Spleen (tissue), 11 donors: ENCODE data around the gene ZBTB26. TPM values are rescaled to one million over a fixed set of nuclear protein-coding genes. Genes with fewer than 3 reads are reported as not detected.
A peak's percentile ranks its signal among the peaks of the same experiment; 100 is the strongest.

Source experiments
- DNase-seq: peaks from one replicate; pipeline ENCODE4 v3.0.0-alpha.2; 2020
- H3K27ac ChIP-seq, 8 donors: fragments of 200-600 bp; sonication (generic) in 7 of 8; 1 replicate in 4 of 8; 2 replicates in 4 of 8; pipeline versions ENCODE4 v1.5.0 to v1.8.0; 2016 to 2021; ENCODE audit warnings: inconsistent platforms in 4 of 8, mild to moderate bottlenecking in 4 of 8, moderate library complexity in 1 of 8
- H3K27me3 ChIP-seq, 7 donors: fragments of 200-600 bp; sonication (generic) in 6 of 7; replicated peaks in 1 of 7; 1 replicate in 4 of 7; 2 replicates in 3 of 7; pipeline versions ENCODE4 v1.5.0 to v1.8.0; 2016 to 2021; ENCODE audit warnings: inconsistent platforms in 3 of 7, mild to moderate bottlenecking in 1 of 7
- H3K36me3 ChIP-seq, 6 donors: fragments of 200-600 bp; sonication (generic) in 5 of 6; 1 replicate in 4 of 6; 2 replicates in 2 of 6; pipeline versions ENCODE4 v1.5.0 to v1.8.0; 2016 to 2021; ENCODE audit warnings: inconsistent platforms in 2 of 6
- H3K4me1 ChIP-seq, 6 donors: fragments of 200-600 bp; sonication (generic) in 5 of 6; 1 replicate in 3 of 6; 2 replicates in 3 of 6; pipeline versions ENCODE4 v1.5.0 to v1.8.0; 2016 to 2021; ENCODE audit warnings: inconsistent platforms in 3 of 6
- H3K4me3 ChIP-seq, 8 donors: fragments of 200-600 bp; sonication (generic) in 7 of 8; 1 replicate in 4 of 8; 2 replicates in 4 of 8; pipeline versions ENCODE4 v1.5.0 to v1.8.0; 2016 to 2021; ENCODE audit warnings: inconsistent platforms in 4 of 8, mild to moderate bottlenecking in 4 of 8, moderate library complexity in 2 of 8
- H3K9me3 ChIP-seq, 8 donors: fragments of 200-600 bp; sonication (generic) in 7 of 8; 1 replicate in 4 of 8; 2 replicates in 4 of 8; pipeline versions ENCODE4 v1.5.0 to v1.8.0; 2016 to 2021; ENCODE audit warnings: inconsistent platforms in 4 of 8
- CTCF ChIP-seq, 11 experiments: fragments of 200-600 bp in 7 of 11; fragments of 450-650 bp in 4 of 11; sonication (generic) in 4 of 11; IDR thresholded peaks in 8 of 11; conservative IDR thresholded peaks in 3 of 11; 1 replicate in 7 of 11; 2 replicates in 4 of 11; pipeline versions ENCODE4 v1.4.0 to v1.8.0; 2016 to 2021; ENCODE audit warnings: antibody characterized with exemption in 11 of 11, inconsistent platforms in 4 of 11, mild to moderate bottlenecking in 1 of 11
- POLR2A ChIP-seq, 3 donors: fragments of 450-650 bp; IDR thresholded peaks; one replicate each; pipeline ENCODE4 v1.5.1; 2017; ENCODE audit warnings: antibody characterized with exemption in 3 of 3, mild to moderate bottlenecking in 1 of 3
- POLR2AphosphoS5 ChIP-seq, 3 donors: sonication (generic); formaldehyde crosslinking; IDR thresholded peaks; one replicate each; pipeline ENCODE4 v1.5.1; 2017; ENCODE audit warnings: antibody characterized with exemption in 3 of 3
- WGBS, 5 donors: extraction: QIAGEN DNeasy Blood & Tissue Kit in 3 of 5; methylation state at CpG; one replicate each; pipeline versions ENCODE4 v1.1.5 to v1.1.7; 2013 to 2018; 5-methylcytosine and 5-hydroxymethylcytosine counted together
- intact Hi-C: fragments of 100-400 bp; cut with DNase I; formaldehyde crosslinking; loops from one replicate; pipeline ENCODE4 v1.15.0; 2023; ENCODE audit warnings: low total_unique reads
- polyA plus RNA-seq, 3 donors: library from polyadenylated mRNA; stranded (reverse); fragments of 200-250 nt; gene quantifications; one replicate each; pipeline ENCODE4 v1.2.1, GENCODE V29; 2013
- small RNA-seq, 4 donors: library from RNA; depleted of rRNA; stranded (forward); fragments of <200 nt; gene quantifications; one replicate each; pipeline ENCODE3, GENCODE V24; 2016
- total RNA-seq, 7 donors: library from RNA; depleted of rRNA in 3 of 7; stranded (reverse); fragments of >200 nt in 3 of 7; fragmentation: NEBNext Ultra II Directional in 4 of 7; extraction: Animal tissue kit (Norgen Biotek cat#: 25700) in 4 of 7; gene quantifications; one replicate each; pipeline versions ENCODE4 v1.1.0 to v1.2.1, GENCODE V29; 2016 to 2021
- donor health status: healthy with polysubstance abuse.
- donor health status: DM: no; HTN: no; CAD: no; lungs with moderate emphysema.
- donor health status: DM: no; HTN: no; CAD: no.
- donor health status: Bipolar disorder and iron deficiency.
- donor health status: healthy.
- donor health status: DM: no; HTN: no; CAD: no.
- donor health status: DM: yes; HTN: yes; CAD: no.

ZBTB26 gene
- total and polyA plus RNA-seq, 10 donors = 5.1 to 10.9 (median 8.6) TPM

DNA sequence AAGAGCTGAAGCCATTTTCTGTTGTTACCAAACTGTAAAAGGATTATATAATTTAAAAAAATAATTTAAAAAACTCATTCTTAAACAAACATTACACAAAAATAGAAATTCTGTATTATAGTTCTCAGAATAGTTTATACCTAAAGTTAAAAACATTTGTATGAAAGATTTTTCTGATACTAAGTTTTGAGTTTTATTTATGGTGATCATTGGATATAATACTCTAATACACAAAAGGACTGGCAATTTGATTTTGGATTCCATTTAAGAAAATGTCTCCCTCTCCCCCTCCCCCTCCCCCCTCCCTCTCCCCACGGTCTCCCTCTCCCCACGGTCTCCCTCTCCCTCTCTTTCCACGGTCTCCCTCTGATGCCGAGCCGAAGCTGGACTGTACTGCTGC lies 65.2 kb downstream of the ZBTB26 start:
- H3K4me1 ChIP-seq = no peaks in the 10 kb centered on the region
- H3K27ac ChIP-seq = peak overlapping the region in 2 of 8 donors; percentile 14 to 35
- no peaks in the 10 kb centered on the region for H3K9me3 ChIP-seq
- WGBS, 5 donors = 92 to 94% methylated on average over 5 of the region's 5 CpGs; no CpG with 5 or more reads in 3 of the 5 donors
- H3K36me3 ChIP-seq = peaks cover 0 to 79% (median 35%) of the 10 kb centered on the region in 6 donors
- H3K27me3 ChIP-seq = no peaks in the 10 kb centered on the region
- DNase-seq = no peak
- no peak for TF ChIP-seq POLR2AphosphoS5 (IDR thresholded peaks at IDR 0.05)
- TF ChIP-seq CTCF (IDR thresholded peaks at IDR 0.05 in 8 of 11, conservative IDR thresholded peaks at IDR 0.05 in 3 of 11) = no peak
- TF ChIP-seq POLR2A (IDR thresholded peaks at IDR 0.05) = no peak
- no peak overlapping the region for H3K4me3 ChIP-seq
- intact Hi-C loops = no loop called here

Small RNAs within 50 kb of the gene (small RNA-seq; reads per million reads assigned to genes)
- 0 reads per million in 4 donors for gene RNY1P15
- gene SNORD90 = 3,165 to 6,463 (median 4,493) reads per million in 4 donors

Other genes starting within 250 kb of the ZBTB26 start
- gene OR1L4, start 207.5 kb downstream of the ZBTB26 start, total RNA-seq = not detected
- gene OR1L4, start 207.5 kb downstream of the ZBTB26 start, polyA plus RNA-seq = not detected
- not detected for gene OR1L6, start 189.2 kb downstream of the ZBTB26 start, total RNA-seq
- gene OR1L6, start 189.2 kb downstream of the ZBTB26 start, polyA plus RNA-seq = not detected
- not detected for gene OR5C1, start 142.6 kb downstream of the ZBTB26 start, total RNA-seq
- gene OR5C1, start 142.6 kb downstream of the ZBTB26 start, polyA plus RNA-seq = not detected
- not detected for gene OR1K1, start 131.4 kb downstream of the ZBTB26 start, total RNA-seq
- not detected for gene OR1K1, start 131.4 kb downstream of the ZBTB26 start, polyA plus RNA-seq
- gene PDCL, start 102.9 kb downstream of the ZBTB26 start, total RNA-seq = 10 to 100 TPM; 15.7 to 25.5 (median 22.6) TPM
- gene PDCL, start 102.9 kb downstream of the ZBTB26 start, polyA plus RNA-seq = 10 to 100 TPM in 1 of 3 donors, 1 to 10 TPM in 2; 6.8 to 11.5 (median 8.8) TPM
- gene RC3H2, start 26.2 kb downstream of the ZBTB26 start, total RNA-seq = 10 to 100 TPM; 58.3 to 78.7 (median 64.8) TPM
- gene RC3H2, start 26.2 kb downstream of the ZBTB26 start, polyA plus RNA-seq = 10 to 100 TPM in 1 of 3 donors, 1 to 10 TPM in 2; 8.3 to 13.7 (median 9.6) TPM
- gene ZBTB6, start 18.2 kb downstream of the ZBTB26 start, total RNA-seq = 10 to 100 TPM in 6 of 7 donors, 1 to 10 TPM in 1; 7.5 to 16.8 (median 11.8) TPM
- gene ZBTB6, start 18.2 kb downstream of the ZBTB26 start, polyA plus RNA-seq = 1 to 10 TPM; 4.9 to 6.3 (median 5.0) TPM
- gene RABGAP1, start 9.5 kb upstream of the ZBTB26 start, total RNA-seq = 10 to 100 TPM; 43.2 to 65.7 (median 54.8) TPM
- gene RABGAP1, start 9.5 kb upstream of the ZBTB26 start, polyA plus RNA-seq = 10 to 100 TPM in 1 of 3 donors, 1 to 10 TPM in 2; 7.4 to 11.8 (median 7.7) TPM
- 1 to 10 TPM in 6 of 7 donors, not detected in 1; 2.3 to 5.4 (median 3.3) TPM for gene GPR21, start 102.2 kb upstream of the ZBTB26 start, total RNA-seq
- gene GPR21, start 102.2 kb upstream of the ZBTB26 start, polyA plus RNA-seq = under 1 TPM; 0.19 to 0.43 (median 0.24) TPM